ENCODE measurements around the gene CDK13. TPM values are rescaled to one million over a fixed set of nuclear protein-coding genes. Genes with fewer than 3 reads are reported as not detected.

CDK13 gene
- total RNA-seq, 1 experiment from 2014 or later = 34.9 TPM

DNA sequence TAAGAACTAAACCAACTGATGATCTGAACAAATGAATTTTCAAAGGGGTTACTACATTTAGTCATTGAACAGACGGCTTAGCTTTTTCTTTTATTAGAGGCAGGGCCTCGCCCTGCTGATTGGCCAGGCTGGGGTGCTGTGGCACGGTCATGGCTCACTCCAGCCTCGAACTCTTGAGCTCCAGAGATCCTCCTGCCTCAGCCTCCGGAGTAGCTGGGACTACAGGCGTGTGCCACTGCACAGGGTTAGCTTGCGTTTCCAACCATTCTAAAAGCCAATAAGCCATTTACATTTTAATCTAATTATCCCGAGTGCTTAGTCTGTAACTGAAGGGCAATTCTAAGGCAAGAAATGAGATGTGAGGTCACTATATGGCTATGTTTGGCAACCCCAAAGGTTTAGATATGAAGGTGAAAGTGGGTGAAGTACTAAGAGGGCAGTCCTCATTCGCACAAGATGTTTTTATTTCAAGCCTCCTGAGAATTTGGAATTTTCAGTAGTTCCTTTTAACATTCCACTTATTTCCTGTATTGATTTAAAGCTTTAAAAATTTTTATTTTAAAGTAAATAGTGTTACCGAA, 1.6 kb upstream of the CDK13 start:
- no peak for DNase-seq
- no peaks in the 10 kb centered on the region for H3K9me2 ChIP-seq (replicated peaks; ENCODE audit: low read length)
- peak overlapping the region; percentile 85 for H3K9ac ChIP-seq (ENCODE audit: low read length)
- H3K27me3 ChIP-seq (ENCODE audit: low read length) = no peaks in the 10 kb centered on the region
- peaks cover 41% of the 10 kb centered on the region for H3K79me2 ChIP-seq (ENCODE audit: low read length)
- H3K36me3 ChIP-seq (ENCODE audit: low read depth, low read length) = no peaks in the 10 kb centered on the region
- ChIA-PET CTCF (no interaction called here), POLR2A (ENCODE audit: unreplicated experiment) (interaction anchor here (0.7 kb wide), 1 partner anchor 375 kb away, joined by 15 read pairs; no protein-coding TSS in a partner anchor)
- no peaks in the 10 kb centered on the region for H3K9me3 ChIP-seq (ENCODE audit: low read length)
- peaks cover 20% of the 10 kb centered on the region for H4K20me1 ChIP-seq (ENCODE audit: low read length)
- peaks cover 6% of the 10 kb centered on the region; the same call in 1 of the 2 replicates for H3K4me1 ChIP-seq (ENCODE audit: insufficient read depth, low read length)
- H3K4me2 ChIP-seq (ENCODE audit: low read length) = peak overlapping the region; percentile 89
- intact Hi-C loops (cut with micrococcal nuclease) = loop anchor here (2.0 to 5.0 kb wide), 3 partner anchors 51 to 326 kb away; partner anchors contain the start of genes MPLKIP, RALA and SUGCT
- H3F3A ChIP-seq (ENCODE audit: low read length, unreplicated experiment) = no peaks in the 10 kb centered on the region
- H3K4me3 ChIP-seq (ENCODE audit: low read length) = peak overlapping the region; percentile 92
- no peak for ATAC-seq
- BruUV-seq (replicated peaks) = no TSS peak
- TF ChIP-seq EZH2 (IDR thresholded peaks at IDR 0.05; ENCODE audit: low read length, unreplicated experiment) (no peak), CTCF (conservative IDR thresholded peaks at IDR 0.05; ENCODE audit: low read depth, low read length) (no peak), EZH2phosphoT487 (IDR thresholded peaks at IDR 0.05; ENCODE audit: borderline replicate concordance, low read length) (no peak)
- peak overlapping the region; percentile 76; the same call in 1 of the 2 replicates for H2AFZ ChIP-seq (ENCODE audit: low read length)
- peak overlapping the region; percentile 77 for H3K27ac ChIP-seq (ENCODE audit: low read length)

DNA sequence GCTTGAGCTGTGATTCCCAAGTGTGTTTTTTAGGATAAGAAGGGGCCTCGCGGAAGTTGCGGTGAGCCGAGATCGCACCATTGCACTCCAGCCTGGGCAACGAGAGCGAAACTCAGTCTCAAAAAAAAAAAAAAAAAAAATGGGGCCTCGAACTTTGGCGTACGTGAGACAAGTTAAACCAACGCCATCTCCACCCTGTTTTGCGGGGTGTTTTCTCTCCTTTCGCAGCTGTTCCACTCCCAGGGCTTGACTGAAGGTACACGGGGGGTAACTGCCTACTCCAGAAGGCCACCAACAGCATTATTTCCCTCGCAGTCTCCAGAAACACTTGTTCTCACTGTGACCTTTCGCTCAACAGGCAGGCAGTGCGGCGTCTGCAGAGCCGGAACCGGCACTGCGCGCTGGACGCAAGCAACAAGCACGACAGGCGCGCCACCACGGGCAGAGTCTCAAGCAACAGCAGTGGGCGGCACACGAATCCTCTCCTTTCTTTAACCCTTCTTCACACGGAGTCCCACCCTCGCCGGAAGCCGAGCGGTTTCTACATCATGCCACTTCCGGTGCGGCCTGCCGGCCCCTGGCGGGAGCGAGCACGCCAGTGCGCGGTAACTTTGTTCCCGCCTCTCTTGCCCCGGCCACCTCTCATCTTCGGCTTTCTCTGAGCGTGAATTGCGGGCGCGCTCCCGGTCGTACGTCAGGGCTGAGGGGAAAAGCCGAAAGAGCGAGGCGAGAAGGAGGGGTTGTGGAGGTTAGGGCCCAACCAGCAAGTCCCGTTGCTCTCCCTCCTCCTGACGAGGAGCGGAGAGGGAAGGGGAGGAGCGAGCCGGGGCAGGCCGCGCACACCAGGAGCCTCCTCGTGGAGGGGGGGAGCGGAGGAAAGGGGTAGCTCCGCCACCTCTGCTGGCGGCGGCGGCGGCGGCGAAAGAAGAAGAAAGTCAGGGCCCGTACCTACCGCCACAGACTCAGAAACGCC, 814 bp upstream of the CDK13 start:
- intact Hi-C loops (cut with micrococcal nuclease) = loop anchor here (2.0 to 5.0 kb wide), 3 partner anchors 52 to 327 kb away; partner anchors contain the start of genes MPLKIP, RALA and SUGCT
- POLR2A ChIA-PET (ENCODE audit: unreplicated experiment) = interaction anchor here (0.7 kb wide), 2 partner anchors 101 to 376 kb away, joined by 4 to 15 read pairs; no protein-coding TSS in a partner anchor

More for the DNA sequence above, 814 bp upstream of the CDK13 start:
- H3F3A ChIP-seq (ENCODE audit: low read length, unreplicated experiment) = no peaks in the 10 kb centered on the region
- H3K4me3 ChIP-seq (ENCODE audit: low read length) = peak overlapping the region; percentile 92
- H3K79me2 ChIP-seq (ENCODE audit: low read length) = peaks cover 48% of the 10 kb centered on the region
- DNase-seq = peak; percentile 98
- no peaks in the 10 kb centered on the region for H3K36me3 ChIP-seq (ENCODE audit: low read depth, low read length)
- CTCF ChIA-PET = interaction anchor here (0.6 kb wide), 1 partner anchor 1879 kb away, joined by 4 read pairs; no protein-coding TSS in a partner anchor
- H3K9ac ChIP-seq (ENCODE audit: low read length) = peak overlapping the region; percentile 96
- peak; percentile 82 for ATAC-seq
- H3K9me3 ChIP-seq (ENCODE audit: low read length) = no peaks in the 10 kb centered on the region
- no peaks in the 10 kb centered on the region for H3K27me3 ChIP-seq (ENCODE audit: low read length)
- peaks cover 28% of the 10 kb centered on the region for H4K20me1 ChIP-seq (ENCODE audit: low read length)
- H3K4me2 ChIP-seq (ENCODE audit: low read length) = peak overlapping the region; percentile 93
- no peak for TF ChIP-seq CTCF (conservative IDR thresholded peaks at IDR 0.05; ENCODE audit: low read depth, low read length)
- TF ChIP-seq EZH2phosphoT487 (IDR thresholded peaks at IDR 0.05; ENCODE audit: borderline replicate concordance, low read length) = peak; percentile 95
- peaks cover 7% of the 10 kb centered on the region for H3K4me1 ChIP-seq (ENCODE audit: insufficient read depth, low read length)
- TSS peak; percentile 88 for BruUV-seq (replicated peaks)
- H3K27ac ChIP-seq (ENCODE audit: low read length) = peak overlapping the region; percentile 77
- peak overlapping the region; percentile 76 for H2AFZ ChIP-seq (ENCODE audit: low read length)
- no peaks in the 10 kb centered on the region for H3K9me2 ChIP-seq (replicated peaks; ENCODE audit: low read length)
